ENCODE measurements around the gene DDOST. TPM values are rescaled to one million over a fixed set of nuclear protein-coding genes. Genes with fewer than 3 reads are reported as not detected.

The DDOST gene
- total and polyA plus RNA-seq, 10 of the 15 experiments (the other 5 are each of a cell fraction or from before 2014, with no cell fraction given) = 100 to 274 (median 201) TPM

DNA sequence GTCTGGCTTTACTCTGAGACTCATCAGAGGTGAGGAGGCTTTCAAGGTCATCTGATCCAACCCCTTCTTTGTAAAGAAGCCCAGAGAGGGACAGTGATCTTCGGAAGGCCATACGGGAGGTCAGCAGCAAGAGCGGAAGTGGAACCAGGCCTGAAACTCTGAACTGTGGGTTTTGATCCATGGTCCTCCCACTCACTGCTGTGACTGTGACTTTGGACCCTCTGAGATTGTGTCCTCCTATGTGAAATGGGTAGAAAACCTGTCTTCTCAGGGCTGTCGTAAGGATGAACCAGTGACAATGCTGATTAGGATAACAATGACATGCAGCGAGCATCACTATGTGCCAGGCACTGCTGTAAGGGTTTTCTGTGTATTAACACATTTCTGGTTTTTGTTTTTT is 9.8 kb upstream of the DDOST start:
- intact Hi-C loops (cut with micrococcal nuclease; ENCODE audit: unreplicated experiment) = no loop called here
- no peak overlapping the region for H3K27ac ChIP-seq (ENCODE audit: control insufficient read depth, insufficient read depth)
- H3K79me2 ChIP-seq (ENCODE audit: control insufficient read depth, insufficient read depth, low read length) = no peaks in the 10 kb centered on the region
- in situ Hi-C loops (cut with MboI) = no loop called here
- DNase-seq (ENCODE audit: low read depth, low spot score) (no peak), ATAC-seq (no peak), FAIRE-seq (no peak)
- WGBS (ENCODE audit: insufficient coverage, insufficient replicate concordance, low lambda C conversion rate, missing lambda C conversion rate) = 75% methylated on average over 5 of the region's 5 CpGs
- H2AFZ ChIP-seq (ENCODE audit: control insufficient read depth, low read depth, low read length) = no peak overlapping the region
- H3K9me3 ChIP-seq (replicated peaks; ENCODE audit: control insufficient read depth, insufficient read depth, low read length) = no peaks in the 10 kb centered on the region; the same call in 2 of the 3 replicates
- no peaks in the 10 kb centered on the region for H3K4me1 ChIP-seq (ENCODE audit: control insufficient read depth, insufficient read depth, low read length)
- ChIA-PET SMC1A (ENCODE audit: uncharacterized antibody, unreplicated experiment) (no interaction called here), CTCF (no interaction called here), RAD21 (ENCODE audit: unreplicated experiment) (no interaction called here), POLR2A (no interaction called here)
- H3K4me2 ChIP-seq (ENCODE audit: control insufficient read depth, insufficient read depth) = no peak overlapping the region
- no TSS peak for BruUV-seq (replicated peaks)
- no peak overlapping the region for H3K4me3 ChIP-seq
- no peaks in the 10 kb centered on the region for H3K27me3 ChIP-seq (replicated peaks in 1 of 2; ENCODE audit: control insufficient read depth in 2 of 2, insufficient read depth in 2 of 2, low read length in 1 of 2)
- H4K20me1 ChIP-seq (ENCODE audit: control insufficient read depth, insufficient read depth) = no peaks in the 10 kb centered on the region
- H3K9ac ChIP-seq (ENCODE audit: control insufficient read depth, insufficient read depth, low read length) = no peak overlapping the region
- no peak for TF ChIP-seq POLR2A (IDR thresholded peaks at IDR 0.05; ENCODE audit: low read depth, low read length)
- TF ChIP-seq STAT1 (conservative IDR thresholded peaks at IDR 0.05) = no peak
- TF ChIP-seq EED (IDR thresholded peaks at IDR 0.05; ENCODE audit: low read depth) = no peak
- no peak for TF ChIP-seq NFXL1 (IDR thresholded peaks at IDR 0.05; ENCODE audit: borderline replicate concordance)
- TF ChIP-seq, protein P1, sequence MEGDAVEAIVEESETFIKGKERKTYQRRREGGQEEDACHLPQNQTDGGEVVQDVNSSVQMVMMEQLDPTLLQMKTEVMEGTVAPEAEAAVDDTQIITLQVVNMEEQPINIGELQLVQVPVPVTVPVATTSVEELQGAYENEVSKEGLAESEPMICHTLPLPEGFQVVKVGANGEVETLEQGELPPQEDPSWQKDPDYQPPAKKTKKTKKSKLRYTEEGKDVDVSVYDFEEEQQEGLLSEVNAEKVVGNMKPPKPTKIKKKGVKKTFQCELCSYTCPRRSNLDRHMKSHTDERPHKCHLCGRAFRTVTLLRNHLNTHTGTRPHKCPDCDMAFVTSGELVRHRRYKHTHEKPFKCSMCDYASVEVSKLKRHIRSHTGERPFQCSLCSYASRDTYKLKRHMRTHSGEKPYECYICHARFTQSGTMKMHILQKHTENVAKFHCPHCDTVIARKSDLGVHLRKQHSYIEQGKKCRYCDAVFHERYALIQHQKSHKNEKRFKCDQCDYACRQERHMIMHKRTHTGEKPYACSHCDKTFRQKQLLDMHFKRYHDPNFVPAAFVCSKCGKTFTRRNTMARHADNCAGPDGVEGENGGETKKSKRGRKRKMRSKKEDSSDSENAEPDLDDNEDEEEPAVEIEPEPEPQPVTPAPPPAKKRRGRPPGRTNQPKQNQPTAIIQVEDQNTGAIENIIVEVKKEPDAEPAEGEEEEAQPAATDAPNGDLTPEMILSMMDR (IDR thresholded peaks at IDR 0.05 in 2 of 3, conservative IDR thresholded peaks at IDR 0.05 in 1 of 3; ENCODE audit: control insufficient read depth in 2 of 3, extremely low read depth in 1 of 3, insufficient read depth in 1 of 3, low read depth in 3 of 3, low read length in 3 of 3) = no peak
- TF ChIP-seq SPI1 (IDR thresholded peaks at IDR 0.05; ENCODE audit: borderline replicate concordance, insufficient read depth, low read depth, low read length) = no peak
- no peak for TF ChIP-seq NFYB (IDR thresholded peaks at IDR 0.05; ENCODE audit: insufficient read depth, low read depth, low read length)
- TF ChIP-seq MEF2A (IDR thresholded peaks at IDR 0.05; ENCODE audit: insufficient read depth, low read depth, low read length) = no peak
- TF ChIP-seq ZNF24 (IDR thresholded peaks at IDR 0.05) = no peak
- no peak for TF ChIP-seq ZNF622 (IDR thresholded peaks at IDR 0.05)
- no peak for TF ChIP-seq SMAD5 (IDR thresholded peaks at IDR 0.05; ENCODE audit: low read depth)
- TF ChIP-seq, protein P2, sequence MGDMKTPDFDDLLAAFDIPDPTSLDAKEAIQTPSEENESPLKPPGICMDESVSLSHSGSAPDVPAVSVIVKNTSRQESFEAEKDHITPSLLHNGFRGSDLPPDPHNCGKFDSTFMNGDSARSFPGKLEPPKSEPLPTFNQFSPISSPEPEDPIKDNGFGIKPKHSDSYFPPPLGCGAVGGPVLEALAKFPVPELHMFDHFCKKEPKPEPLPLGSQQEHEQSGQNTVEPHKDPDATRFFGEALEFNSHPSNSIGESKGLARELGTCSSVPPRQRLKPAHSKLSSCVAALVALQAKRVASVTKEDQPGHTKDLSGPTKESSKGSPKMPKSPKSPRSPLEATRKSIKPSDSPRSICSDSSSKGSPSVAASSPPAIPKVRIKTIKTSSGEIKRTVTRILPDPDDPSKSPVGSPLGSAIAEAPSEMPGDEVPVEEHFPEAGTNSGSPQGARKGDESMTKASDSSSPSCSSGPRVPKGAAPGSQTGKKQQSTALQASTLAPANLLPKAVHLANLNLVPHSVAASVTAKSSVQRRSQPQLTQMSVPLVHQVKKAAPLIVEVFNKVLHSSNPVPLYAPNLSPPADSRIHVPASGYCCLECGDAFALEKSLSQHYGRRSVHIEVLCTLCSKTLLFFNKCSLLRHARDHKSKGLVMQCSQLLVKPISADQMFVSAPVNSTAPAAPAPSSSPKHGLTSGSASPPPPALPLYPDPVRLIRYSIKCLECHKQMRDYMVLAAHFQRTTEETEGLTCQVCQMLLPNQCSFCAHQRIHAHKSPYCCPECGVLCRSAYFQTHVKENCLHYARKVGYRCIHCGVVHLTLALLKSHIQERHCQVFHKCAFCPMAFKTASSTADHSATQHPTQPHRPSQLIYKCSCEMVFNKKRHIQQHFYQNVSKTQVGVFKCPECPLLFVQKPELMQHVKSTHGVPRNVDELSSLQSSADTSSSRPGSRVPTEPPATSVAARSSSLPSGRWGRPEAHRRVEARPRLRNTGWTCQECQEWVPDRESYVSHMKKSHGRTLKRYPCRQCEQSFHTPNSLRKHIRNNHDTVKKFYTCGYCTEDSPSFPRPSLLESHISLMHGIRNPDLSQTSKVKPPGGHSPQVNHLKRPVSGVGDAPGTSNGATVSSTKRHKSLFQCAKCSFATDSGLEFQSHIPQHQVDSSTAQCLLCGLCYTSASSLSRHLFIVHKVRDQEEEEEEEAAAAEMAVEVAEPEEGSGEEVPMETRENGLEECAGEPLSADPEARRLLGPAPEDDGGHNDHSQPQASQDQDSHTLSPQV (IDR thresholded peaks at IDR 0.05) = no peak
- TF ChIP-seq SMC3 (IDR thresholded peaks at IDR 0.05; ENCODE audit: borderline replicate concordance, low read length) = no peak
- TF ChIP-seq GATAD2B (conservative IDR thresholded peaks at IDR 0.05; ENCODE audit: low read depth) = no peak
- TF ChIP-seq, protein P3, sequence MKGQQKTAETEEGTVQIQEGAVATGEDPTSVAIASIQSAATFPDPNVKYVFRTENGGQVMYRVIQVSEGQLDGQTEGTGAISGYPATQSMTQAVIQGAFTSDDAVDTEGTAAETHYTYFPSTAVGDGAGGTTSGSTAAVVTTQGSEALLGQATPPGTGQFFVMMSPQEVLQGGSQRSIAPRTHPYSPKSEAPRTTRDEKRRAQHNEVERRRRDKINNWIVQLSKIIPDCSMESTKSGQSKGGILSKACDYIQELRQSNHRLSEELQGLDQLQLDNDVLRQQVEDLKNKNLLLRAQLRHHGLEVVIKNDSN (IDR thresholded peaks at IDR 0.05; ENCODE audit: borderline replicate concordance, extremely low read length, insufficient read depth, low read depth, low read length) = no peak
- no peak for TF ChIP-seq BCL11A (IDR thresholded peaks at IDR 0.05; ENCODE audit: low read depth, low read length)
- no peaks in the 10 kb centered on the region for H3K36me3 ChIP-seq (ENCODE audit: control insufficient read depth in 2 of 2, insufficient read depth in 2 of 2, low read length in 1 of 2)
